SK-N-SH treated with all-trans-retinoic acid at 6 μM for 48 hours (cell line): ENCODE data around the gene ZNF831.

ENCODE experiments used
- ATAC-seq: fragments of 200-7000 bp; cut with Tn5 transposase; 3 replicates; pipeline ENCODE4 v1.9.1; 2020; ENCODE audit warnings: mild to moderate bottlenecking, moderate library complexity
- ARNTL ChIP-seq: fragments of 450-650 bp; formaldehyde crosslinking; IDR thresholded peaks from 2 replicates; pipeline ENCODE4 v1.5.0; 2020; ENCODE audit warnings: low read depth, mild to moderate bottlenecking, moderate library complexity, borderline replicate concordance
- BACH2 ChIP-seq: fragments of 250-450 bp; sonication (Bioruptor Pico); IDR thresholded peaks from 2 replicates; pipeline ENCODE4 v1.9.0; 2021; ENCODE audit warnings: mild to moderate bottlenecking, borderline replicate concordance
- CSDC2 ChIP-seq: fragments of 250-450 bp; sonication (Bioruptor Pico); IDR thresholded peaks from 2 replicates; pipeline ENCODE4 v1.5.0; 2020; ENCODE audit warnings: mild to moderate bottlenecking, moderate library complexity
- ESRRG ChIP-seq: fragments of 250-450 bp; sonication (Bioruptor Pico); IDR thresholded peaks from 2 replicates; pipeline ENCODE4 v1.6.1; 2021; ENCODE audit warnings: mild to moderate bottlenecking
- GLIS3 ChIP-seq: fragments of 250-450 bp; sonication (Bioruptor Pico); IDR thresholded peaks from 2 replicates; pipeline ENCODE4 v1.5.0; 2020; ENCODE audit warnings: mild to moderate bottlenecking, moderate library complexity
- ISL1 ChIP-seq: fragments of 250-450 bp; sonication (Bioruptor Pico); IDR thresholded peaks from 2 replicates; pipeline ENCODE4 v2.1.2; 2022; ENCODE audit warnings: mild to moderate bottlenecking, moderate library complexity
- PPARA ChIP-seq: fragments of 250-450 bp; sonication (Bioruptor Pico); IDR thresholded peaks from 2 replicates; pipeline ENCODE4 v1.5.0; 2020; ENCODE audit warnings: mild to moderate bottlenecking, borderline replicate concordance
- TCF4 ChIP-seq: fragments of 250-450 bp; sonication (Bioruptor Pico); IDR thresholded peaks from 2 replicates; pipeline ENCODE4 v1.8.0; 2021; ENCODE audit warnings: mild to moderate bottlenecking, moderate library complexity, borderline replicate concordance
- ZFP3 ChIP-seq: fragments of 250-450 bp; sonication (Bioruptor Pico); IDR thresholded peaks from 2 replicates; pipeline ENCODE4 v1.5.0; 2020; ENCODE audit warnings: mild to moderate bottlenecking, moderate library complexity
- ZFP30 ChIP-seq: fragments of 450-650 bp; formaldehyde crosslinking; IDR thresholded peaks from 2 replicates; pipeline ENCODE4 v1.5.0; 2022; ENCODE audit warnings: mild to moderate bottlenecking, moderate library complexity
- ZNF565 ChIP-seq: fragments of 450-650 bp; formaldehyde crosslinking; conservative IDR thresholded peaks from 2 replicates; pipeline ENCODE4 v1.5.0; 2020; ENCODE audit warnings: low read depth, mild to moderate bottlenecking, moderate library complexity
- ZNF70 ChIP-seq: fragments of 450-650 bp; formaldehyde crosslinking; IDR thresholded peaks from 2 replicates; pipeline ENCODE4 v1.5.0; 2020; ENCODE audit warnings: mild to moderate bottlenecking, moderate library complexity
- ZNF8 ChIP-seq: fragments of 450-650 bp; formaldehyde crosslinking; IDR thresholded peaks from 2 replicates; pipeline ENCODE4 v1.5.0; 2020; ENCODE audit warnings: mild to moderate bottlenecking, moderate library complexity
- TF ChIP-seq, protein P1 (sequence below): fragments of 250-450 bp; sonication (Bioruptor Pico); IDR thresholded peaks from 2 replicates; pipeline ENCODE4 v1.5.1; 2021; ENCODE audit warnings: mild to moderate bottlenecking, moderate library complexity
- TF ChIP-seq, protein P2 (sequence below): fragments of 250-450 bp; sonication (Bioruptor Pico); IDR thresholded peaks from 2 replicates; pipeline ENCODE4 v1.8.0; 2020; ENCODE audit warnings: mild to moderate bottlenecking, moderate library complexity, borderline replicate concordance
- TF ChIP-seq, protein P3 (sequence below): fragments of 250-450 bp; sonication (Bioruptor Pico); IDR thresholded peaks from 2 replicates; pipeline ENCODE4 v1.5.1; 2020; ENCODE audit warnings: low read depth, mild to moderate bottlenecking, moderate library complexity
- TF ChIP-seq, protein P4 (sequence below): fragments of 250-450 bp; sonication (Bioruptor Pico); IDR thresholded peaks from 2 replicates; pipeline ENCODE4 v1.8.0; 2021; ENCODE audit warnings: low read depth, mild to moderate bottlenecking, moderate library complexity, borderline replicate concordance

ZNF831 gene

DNA sequence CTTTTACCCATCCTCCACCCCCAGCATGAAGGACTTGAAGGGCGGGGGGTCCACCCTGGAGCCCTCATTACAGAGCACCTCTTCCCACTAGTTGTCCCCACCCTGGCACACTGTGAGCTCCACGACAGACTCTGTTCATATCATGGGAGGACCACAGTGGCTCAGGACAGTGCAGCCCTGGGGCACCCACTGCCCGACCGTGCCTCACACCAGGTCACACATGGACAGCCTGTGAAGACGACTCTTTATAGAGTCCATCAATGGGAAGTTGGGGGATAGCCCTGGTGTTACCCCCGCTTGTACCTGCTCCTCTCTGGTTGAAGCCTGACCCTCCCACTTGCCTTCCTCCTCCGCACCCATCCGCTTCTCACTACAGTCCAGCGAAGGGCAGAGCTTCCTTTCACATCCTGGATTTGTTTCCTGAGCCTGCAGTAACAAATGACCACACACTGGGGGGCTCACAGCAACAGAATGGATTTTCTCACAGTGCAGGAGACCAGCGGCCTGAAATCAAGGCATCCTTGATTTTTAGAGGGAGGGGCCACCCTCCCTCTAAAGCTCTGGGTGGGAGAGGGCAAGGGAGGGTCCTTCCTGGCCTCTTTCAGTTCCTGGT, 15.5 kb downstream of the ZNF831 start:
- ATAC-seq = no peak
- TF ChIP-seq ARNTL (CRISPR knock-in tag) (no peak), ZFP30 (CRISPR knock-in tag) (no peak), ZNF8 (no peak)
- TF ChIP-seq, protein P1, sequence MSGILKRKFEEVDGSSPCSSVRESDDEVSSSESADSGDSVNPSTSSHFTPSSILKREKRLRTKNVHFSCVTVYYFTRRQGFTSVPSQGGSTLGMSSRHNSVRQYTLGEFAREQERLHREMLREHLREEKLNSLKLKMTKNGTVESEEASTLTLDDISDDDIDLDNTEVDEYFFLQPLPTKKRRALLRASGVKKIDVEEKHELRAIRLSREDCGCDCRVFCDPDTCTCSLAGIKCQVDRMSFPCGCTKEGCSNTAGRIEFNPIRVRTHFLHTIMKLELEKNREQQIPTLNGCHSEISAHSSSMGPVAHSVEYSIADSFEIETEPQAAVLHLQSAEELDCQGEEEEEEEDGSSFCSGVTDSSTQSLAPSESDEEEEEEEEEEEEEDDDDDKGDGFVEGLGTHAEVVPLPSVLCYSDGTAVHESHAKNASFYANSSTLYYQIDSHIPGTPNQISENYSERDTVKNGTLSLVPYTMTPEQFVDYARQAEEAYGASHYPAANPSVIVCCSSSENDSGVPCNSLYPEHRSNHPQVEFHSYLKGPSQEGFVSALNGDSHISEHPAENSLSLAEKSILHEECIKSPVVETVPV (CRISPR knock-in tag) = no peak
- TF ChIP-seq, protein P2, sequence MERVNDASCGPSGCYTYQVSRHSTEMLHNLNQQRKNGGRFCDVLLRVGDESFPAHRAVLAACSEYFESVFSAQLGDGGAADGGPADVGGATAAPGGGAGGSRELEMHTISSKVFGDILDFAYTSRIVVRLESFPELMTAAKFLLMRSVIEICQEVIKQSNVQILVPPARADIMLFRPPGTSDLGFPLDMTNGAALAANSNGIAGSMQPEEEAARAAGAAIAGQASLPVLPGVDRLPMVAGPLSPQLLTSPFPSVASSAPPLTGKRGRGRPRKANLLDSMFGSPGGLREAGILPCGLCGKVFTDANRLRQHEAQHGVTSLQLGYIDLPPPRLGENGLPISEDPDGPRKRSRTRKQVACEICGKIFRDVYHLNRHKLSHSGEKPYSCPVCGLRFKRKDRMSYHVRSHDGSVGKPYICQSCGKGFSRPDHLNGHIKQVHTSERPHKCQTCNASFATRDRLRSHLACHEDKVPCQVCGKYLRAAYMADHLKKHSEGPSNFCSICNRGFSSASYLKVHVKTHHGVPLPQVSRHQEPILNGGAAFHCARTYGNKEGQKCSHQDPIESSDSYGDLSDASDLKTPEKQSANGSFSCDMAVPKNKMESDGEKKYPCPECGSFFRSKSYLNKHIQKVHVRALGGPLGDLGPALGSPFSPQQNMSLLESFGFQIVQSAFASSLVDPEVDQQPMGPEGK (CRISPR knock-in tag) = no peak

DNA sequence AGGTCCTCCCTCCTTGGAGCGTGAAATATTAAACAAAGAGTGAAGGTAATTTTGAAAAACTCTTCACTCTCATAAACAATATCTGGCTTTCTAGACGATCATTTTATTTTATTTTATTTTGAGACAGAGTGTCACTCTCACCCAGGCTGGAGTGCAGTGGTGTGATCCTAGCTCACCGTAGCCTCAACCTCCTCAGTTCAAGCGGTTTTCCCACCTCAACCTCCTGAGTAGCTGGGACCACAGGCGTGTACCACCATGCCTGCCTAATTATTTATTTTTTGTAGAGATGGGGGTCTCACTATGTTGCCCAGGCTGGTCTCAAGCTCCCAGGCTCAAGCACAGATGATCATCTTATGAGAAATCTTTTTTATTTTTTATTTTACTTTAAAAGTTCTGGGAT, 16.4 kb downstream of the ZNF831 start:
- no peak for ATAC-seq
- TF ChIP-seq GLIS3 = no peak
- TF ChIP-seq BACH2 (CRISPR knock-in tag) = no peak
- TF ChIP-seq ESRRG (CRISPR knock-in tag) = no peak
- TF ChIP-seq PPARA = no peak
- TF ChIP-seq ZFP30 (CRISPR knock-in tag) = no peak
- TF ChIP-seq, protein P3, sequence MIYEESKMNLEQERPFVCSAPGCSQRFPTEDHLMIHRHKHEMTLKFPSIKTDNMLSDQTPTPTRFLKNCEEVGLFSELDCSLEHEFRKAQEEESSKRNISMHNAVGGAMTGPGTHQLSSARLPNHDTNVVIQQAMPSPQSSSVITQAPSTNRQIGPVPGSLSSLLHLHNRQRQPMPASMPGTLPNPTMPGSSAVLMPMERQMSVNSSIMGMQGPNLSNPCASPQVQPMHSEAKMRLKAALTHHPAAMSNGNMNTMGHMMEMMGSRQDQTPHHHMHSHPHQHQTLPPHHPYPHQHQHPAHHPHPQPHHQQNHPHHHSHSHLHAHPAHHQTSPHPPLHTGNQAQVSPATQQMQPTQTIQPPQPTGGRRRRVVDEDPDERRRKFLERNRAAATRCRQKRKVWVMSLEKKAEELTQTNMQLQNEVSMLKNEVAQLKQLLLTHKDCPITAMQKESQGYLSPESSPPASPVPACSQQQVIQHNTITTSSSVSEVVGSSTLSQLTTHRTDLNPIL (CRISPR knock-in tag) = no peak
- no peak for TF ChIP-seq ISL1
- no peak for TF ChIP-seq ZNF565
- TF ChIP-seq CSDC2 (CRISPR knock-in tag) = no peak
- TF ChIP-seq, protein P2 (CRISPR knock-in tag) = no peak

DNA sequence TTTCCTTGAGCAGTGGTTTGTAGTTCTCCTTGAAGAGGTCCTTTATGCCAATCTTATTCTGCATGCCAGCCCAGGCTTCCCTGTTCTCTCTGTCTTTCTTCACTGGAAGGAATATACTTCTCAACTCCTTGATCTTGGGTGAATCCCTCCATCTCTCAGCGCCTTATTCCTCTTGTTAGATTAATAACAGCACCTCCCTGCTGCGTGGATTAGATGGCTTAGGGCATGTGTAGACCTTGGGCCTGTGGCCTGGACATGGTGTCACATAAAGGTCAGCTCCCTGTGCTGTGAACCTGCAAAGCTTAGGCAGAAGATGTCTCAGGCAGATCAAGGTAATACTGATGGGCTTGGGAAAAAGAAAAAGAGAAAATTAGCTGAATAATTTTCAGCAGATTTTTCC, 18.3 kb downstream of the ZNF831 start:
- ATAC-seq = no peak
- TF ChIP-seq ZFP3 (CRISPR knock-in tag) = no peak
- no peak for TF ChIP-seq ISL1
- TF ChIP-seq, protein P2 (CRISPR knock-in tag) = no peak
- TF ChIP-seq, protein P3 (CRISPR knock-in tag) = no peak
- TF ChIP-seq TCF4 (CRISPR knock-in tag) = no peak
- TF ChIP-seq CSDC2 (CRISPR knock-in tag) = no peak
- TF ChIP-seq BACH2 (CRISPR knock-in tag) = no peak
- TF ChIP-seq PPARA = no peak
- no peak for TF ChIP-seq GLIS3

DNA sequence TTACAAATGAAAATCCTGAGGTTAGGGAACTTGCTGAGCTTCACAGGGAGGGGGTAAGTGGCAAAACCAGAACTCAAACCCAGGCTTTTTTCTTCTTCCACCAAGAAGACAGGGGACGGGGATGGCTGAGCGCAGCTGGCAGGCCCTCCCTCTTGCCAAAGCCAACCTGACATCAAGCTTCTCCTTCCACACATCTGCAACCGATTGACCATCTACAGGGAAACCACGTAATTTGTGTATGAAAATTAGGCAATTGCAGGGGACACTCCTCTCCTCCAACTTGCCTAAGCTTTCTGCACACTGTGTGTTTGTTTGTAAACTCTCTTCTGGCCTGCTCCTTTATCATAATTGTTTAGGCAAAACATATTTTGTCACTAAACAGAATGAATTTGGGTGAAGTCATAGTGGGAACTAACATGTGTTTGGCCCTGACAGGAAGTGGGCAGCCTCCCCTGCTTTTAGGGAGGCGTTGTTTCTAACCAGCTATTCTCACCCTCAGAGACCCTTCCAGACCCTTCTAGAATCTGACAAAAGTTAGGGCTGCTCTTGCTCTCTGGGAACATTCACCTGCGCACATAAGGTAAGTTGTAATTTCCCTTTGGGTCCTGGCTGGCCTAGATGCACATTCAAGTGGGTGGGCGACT, 18.9 kb downstream of the ZNF831 start:
- no peak for ATAC-seq
- TF ChIP-seq GLIS3 = no peak
- TF ChIP-seq, protein P4, sequence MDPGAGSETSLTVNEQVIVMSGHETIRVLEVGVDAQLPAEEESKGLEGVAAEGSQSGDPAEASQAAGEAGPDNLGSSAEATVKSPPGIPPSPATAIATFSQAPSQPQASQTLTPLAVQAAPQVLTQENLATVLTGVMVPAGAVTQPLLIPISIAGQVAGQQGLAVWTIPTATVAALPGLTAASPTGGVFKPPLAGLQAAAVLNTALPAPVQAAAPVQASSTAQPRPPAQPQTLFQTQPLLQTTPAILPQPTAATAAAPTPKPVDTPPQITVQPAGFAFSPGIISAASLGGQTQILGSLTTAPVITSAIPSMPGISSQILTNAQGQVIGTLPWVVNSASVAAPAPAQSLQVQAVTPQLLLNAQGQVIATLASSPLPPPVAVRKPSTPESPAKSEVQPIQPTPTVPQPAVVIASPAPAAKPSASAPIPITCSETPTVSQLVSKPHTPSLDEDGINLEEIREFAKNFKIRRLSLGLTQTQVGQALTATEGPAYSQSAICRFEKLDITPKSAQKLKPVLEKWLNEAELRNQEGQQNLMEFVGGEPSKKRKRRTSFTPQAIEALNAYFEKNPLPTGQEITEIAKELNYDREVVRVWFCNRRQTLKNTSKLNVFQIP (CRISPR knock-in tag) = no peak
- TF ChIP-seq ISL1 = no peak
- no peak for TF ChIP-seq ZNF70
- no peak for TF ChIP-seq TCF4 (CRISPR knock-in tag)
- no peak for TF ChIP-seq CSDC2 (CRISPR knock-in tag)
- no peak for TF ChIP-seq ARNTL (CRISPR knock-in tag)
- TF ChIP-seq, all 23 proteins: peak for 0
